Peyer's patch (tissue), 4 donors: ENCODE results near the gene ACSL6.

Experiments
- POLR2A ChIP-seq, 2 donors: fragments of 450-650 bp; IDR thresholded peaks; one replicate each; pipeline ENCODE4 v1.5.1; 2017; ENCODE audit warnings: antibody characterized with exemption in 2 of 2, mild to moderate bottlenecking in 2 of 2, moderate library complexity in 2 of 2
- TF ChIP-seq, protein P1 (sequence below), 6 experiments: fragments of 450-650 bp in 4 of 6; fragments of 200-600 bp in 2 of 6; sonication (generic) in 1 of 6; IDR thresholded peaks; one replicate each; pipeline ENCODE4 v1.5.1; 2017 to 2019; ENCODE audit warnings: antibody characterized with exemption in 6 of 6, mild to moderate bottlenecking in 3 of 6, moderate library complexity in 1 of 6

GRCh38 chr5:131928957-131929356 lies 82.5 kb downstream of the ACSL6 start:
- TF ChIP-seq, protein P1, sequence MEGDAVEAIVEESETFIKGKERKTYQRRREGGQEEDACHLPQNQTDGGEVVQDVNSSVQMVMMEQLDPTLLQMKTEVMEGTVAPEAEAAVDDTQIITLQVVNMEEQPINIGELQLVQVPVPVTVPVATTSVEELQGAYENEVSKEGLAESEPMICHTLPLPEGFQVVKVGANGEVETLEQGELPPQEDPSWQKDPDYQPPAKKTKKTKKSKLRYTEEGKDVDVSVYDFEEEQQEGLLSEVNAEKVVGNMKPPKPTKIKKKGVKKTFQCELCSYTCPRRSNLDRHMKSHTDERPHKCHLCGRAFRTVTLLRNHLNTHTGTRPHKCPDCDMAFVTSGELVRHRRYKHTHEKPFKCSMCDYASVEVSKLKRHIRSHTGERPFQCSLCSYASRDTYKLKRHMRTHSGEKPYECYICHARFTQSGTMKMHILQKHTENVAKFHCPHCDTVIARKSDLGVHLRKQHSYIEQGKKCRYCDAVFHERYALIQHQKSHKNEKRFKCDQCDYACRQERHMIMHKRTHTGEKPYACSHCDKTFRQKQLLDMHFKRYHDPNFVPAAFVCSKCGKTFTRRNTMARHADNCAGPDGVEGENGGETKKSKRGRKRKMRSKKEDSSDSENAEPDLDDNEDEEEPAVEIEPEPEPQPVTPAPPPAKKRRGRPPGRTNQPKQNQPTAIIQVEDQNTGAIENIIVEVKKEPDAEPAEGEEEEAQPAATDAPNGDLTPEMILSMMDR (IDR thresholded peaks at IDR 0.05) = no peak
- TF ChIP-seq POLR2A (IDR thresholded peaks at IDR 0.05) = no peak
